HG03103 (cell line): Measurements from ENCODE around the gene OR6X1.
"Not testable (repeated sequence)": the region's sequence is repeated elsewhere in the genome, so short reads cannot be mapped to it uniquely, and the experiment has no call there.

Experiments used
- ATAC-seq: cut with Tn5 transposase; IDR thresholded peaks from one replicate; pipeline ENCODE4 v1.9.1; 2021; ENCODE audit warnings: low read depth; ENCODE audit not compliant: unreplicated experiment

The OR6X1 gene

DNA sequence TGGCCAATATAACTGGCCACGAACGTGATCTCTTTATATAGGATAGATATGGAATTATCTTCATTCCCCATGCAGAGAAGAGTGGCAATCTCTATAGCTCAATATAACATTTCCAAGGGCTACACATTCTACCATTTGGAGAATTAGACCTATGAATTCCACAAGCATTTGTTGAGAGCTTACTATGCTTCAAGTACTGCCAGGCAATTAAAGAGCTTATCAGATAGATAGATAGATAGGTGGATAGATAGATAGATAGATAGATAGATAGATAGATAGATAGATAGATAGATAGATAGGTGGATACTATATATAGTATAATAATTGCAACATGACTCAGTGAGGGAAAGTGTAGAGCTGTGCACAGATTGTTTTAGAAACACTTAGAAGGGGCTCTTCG lies 1.5 kb upstream of the OR6X1 start:
- no peak for ATAC-seq

DNA sequence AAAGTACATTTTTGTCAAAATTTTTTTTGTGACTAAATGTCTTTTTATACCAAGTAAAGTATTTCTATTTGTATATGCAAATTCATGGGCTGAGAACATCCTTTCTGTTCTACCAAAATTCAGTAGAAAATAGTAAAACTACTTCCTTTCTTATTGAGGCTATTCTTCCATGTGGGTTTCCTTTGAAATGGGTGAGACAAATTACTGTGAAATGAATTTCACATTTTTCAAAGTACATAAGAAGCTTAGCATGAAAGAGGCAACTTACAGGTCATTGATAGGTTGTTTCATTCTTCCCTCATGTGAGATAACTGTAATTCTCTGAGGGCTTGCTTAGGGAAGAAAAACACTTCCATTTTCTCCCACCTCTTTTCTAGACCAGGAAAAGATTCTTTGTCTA lies 1.0 kb upstream of the OR6X1 start:
- no peak for ATAC-seq

DNA sequence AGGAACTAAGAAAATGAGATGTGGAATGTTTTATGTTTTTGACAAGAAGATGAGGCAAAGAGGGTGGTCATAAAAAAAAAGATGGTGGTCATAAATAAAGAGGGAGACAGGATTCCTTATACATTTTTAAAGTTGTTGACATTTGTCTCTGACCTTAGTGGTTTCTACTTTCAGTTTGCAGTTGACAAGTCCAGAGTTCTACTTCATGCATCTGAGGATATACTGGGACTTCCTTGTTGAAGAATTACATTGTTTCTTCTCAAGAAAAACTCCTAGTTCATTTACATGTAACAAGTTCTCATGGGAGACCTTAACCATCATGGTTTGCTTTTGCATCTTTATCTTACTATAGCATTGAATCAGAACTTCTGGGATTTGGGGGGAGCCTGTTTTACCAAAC lies 1.2 kb downstream of the OR6X1 start:
- ATAC-seq = no peak

DNA sequence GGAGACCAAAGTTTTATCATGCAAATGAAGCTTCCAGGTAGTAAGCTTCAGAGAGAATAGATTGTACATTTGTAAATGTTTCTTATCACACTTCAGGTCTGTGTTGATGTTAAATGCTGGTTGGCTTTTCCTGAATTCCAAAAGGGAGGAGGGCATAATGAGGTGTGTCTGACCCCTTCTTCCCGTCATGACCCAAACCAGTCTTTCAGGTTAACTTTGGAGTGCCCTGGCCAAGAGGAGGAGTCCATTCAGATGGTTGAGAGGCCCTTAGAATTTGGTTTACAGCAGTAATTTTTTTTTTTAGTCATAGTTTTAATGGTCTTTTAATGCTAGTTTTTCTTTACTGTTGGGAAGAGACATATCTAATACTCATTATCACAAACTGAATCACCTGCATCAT lies 2.5 kb downstream of the OR6X1 start:
- no peak for ATAC-seq

DNA sequence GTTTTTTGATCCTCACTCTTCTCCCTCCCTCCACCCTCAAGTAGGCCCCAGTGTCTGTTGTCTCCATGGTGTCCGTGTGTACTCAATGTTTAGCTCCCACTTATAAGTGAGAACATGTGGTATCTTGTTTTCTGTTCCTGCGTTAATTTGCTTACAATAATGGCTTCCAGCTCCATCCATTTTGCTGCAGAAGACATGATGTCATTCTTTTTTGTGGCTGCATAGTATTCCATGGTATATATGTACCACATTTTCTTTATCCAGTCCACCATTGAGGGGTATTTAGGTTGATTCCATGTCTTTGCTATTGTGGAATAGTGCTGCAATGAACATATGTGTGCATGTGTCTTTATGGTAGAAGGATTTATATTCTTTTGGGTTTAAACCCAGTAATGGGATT lies 6.0 kb downstream of the OR6X1 start:
- ATAC-seq = not testable (repeated sequence)

DNA sequence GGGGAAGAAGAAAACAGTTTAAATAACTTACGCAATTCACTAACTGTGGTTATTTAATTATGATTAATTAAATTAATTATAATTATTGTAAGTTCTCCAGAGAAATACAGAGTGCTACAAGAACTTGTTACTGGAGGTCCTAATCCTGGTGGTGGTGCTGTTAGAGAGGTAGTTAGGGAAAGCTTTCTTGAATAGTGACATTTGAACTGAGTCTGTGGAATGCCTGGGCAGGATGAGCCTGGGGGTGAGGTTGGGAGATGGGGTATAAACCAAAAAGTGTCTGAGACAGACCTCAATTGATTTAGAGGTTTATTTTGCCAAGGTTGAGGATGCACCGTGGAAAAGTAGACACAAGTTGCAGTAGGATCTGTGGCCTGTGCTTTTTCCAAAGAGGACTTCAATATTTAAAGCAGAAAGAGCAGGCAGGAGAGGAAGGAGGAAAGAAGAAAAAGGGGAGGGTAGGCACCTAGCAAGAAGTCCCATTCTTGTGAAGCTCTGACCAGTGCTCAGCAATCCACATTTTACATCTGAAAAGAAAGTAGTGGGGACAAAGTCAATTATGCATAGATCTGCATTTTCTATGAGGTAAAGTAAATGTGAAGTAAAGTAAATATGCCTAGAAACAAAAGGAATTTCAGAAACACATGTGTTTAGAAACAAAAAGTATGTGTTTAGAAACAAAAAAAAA lies 8.4 kb downstream of the OR6X1 start:
- ATAC-seq = no peak

DNA sequence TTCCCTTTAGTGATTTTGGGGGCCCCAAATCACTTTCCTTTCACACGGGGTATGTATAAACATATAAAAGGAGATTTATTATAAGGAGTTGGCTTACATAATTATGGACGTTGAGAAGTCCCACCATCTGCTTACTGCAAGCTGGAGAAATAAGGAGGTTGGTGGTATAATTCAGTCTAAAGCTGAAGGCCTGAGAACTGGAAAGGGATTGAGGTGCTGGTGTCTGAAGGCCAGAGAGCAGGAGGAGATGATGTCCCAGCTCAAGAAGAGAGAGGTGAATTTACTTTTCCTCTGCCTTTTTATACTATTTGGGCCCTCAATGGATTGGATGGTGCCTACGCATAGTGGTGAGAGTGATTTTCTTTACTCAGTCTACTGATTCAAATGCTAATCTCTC lies 11.6 kb downstream of the OR6X1 start:
- ATAC-seq = no peak

DNA sequence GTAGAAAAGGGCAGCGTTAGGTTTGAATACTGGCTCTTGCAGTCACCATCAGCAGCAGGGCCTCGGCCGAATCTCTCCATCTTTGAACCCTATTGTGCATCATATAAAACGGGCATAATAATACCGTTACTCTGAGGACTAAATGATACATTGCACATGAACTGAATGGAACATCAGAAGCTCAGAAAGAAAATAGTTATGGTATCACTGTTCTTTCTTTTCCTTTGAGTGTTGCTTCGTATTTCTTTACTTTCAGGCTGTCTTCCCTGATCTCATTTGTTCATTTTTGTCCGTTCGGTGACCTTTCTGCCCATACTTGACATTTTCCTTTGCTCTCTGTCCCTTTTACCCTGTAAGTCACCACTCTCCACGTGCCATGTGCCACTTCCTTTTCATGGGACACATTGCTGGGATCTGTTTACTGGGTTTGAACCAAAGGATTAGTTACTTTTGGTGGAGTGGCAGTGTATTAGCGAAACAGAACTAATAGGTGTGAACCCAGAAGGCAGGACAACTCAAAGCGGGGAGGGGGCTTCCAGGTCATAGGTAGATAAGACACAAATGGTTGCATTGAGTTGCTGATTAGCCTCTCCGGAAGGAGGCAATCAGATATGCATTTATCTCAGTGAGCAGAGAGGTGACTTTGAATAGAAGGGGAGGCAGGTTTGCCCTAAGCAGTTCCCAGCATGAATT lies 12.1 kb downstream of the OR6X1 start:
- ATAC-seq = no peak

DNA sequence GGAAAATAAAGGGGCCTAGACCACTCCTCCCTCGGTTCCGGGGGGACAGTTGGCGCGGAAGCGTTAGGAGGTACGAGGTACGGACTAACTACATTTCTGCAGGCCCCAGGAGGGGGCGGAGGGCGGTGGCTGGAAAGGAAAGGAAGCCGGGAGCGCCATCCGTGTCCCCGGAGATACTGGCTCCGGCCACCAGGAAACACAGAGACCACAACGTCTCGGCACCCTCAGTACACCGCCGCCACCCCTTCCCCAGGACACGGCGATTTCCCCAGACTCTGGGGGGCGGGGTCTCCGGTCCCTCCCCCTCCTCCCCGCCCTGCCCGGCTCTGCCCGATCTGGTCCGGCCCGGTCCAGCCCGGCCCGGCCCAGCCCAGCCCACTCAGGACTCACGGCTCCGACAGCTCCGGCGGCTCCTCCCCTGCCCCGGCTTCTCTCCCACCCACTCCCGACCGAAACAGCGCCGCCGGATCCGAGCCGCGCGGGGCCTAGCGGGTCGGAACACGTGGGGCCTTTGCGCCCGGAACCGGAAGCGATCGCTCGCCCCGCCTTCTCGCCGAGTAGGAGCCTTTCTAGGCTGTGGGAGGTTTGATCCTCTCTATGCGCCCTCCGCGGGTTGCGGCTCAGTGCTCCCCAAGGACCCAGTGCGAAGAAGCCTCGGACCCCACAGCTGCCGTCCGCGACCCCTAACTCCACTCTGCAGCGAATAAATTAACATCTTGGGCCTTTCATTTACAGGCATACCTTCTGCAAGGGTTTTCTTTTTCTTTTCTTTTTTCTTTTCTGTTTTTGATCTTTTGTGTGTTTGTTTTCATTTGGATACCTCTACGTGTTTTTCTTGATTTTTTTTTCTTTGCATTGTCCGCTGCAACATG lies 12.9 kb downstream of the OR6X1 start, which contains the start of gene ZNF202:
Gene ZNF202 (minus strand): TSS at position 502 of the 872 bp plus-strand sequence. CDS start 10,772 bp downstream, outside the sequence.
- peak; percentile 98 for ATAC-seq

DNA sequence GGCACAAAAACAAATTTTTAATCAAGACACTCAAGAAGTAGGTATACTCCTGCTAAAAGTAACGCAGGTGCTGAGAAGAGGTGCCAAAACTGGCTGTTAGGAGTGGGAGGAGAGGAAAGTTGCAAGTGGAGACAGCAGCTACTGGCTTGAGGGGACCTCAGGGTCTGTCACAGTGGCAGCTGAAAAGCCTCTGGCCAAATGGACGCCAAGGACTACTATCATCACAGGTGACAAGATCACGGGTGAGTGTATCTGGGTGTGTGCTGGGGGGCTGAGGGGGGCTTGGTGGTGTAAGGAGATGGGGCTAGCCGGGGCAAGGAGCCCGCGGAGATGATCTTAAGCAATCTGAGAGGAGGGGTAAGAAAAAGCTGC lies 13.5 kb downstream of the OR6X1 start:
- no peak for ATAC-seq

DNA sequence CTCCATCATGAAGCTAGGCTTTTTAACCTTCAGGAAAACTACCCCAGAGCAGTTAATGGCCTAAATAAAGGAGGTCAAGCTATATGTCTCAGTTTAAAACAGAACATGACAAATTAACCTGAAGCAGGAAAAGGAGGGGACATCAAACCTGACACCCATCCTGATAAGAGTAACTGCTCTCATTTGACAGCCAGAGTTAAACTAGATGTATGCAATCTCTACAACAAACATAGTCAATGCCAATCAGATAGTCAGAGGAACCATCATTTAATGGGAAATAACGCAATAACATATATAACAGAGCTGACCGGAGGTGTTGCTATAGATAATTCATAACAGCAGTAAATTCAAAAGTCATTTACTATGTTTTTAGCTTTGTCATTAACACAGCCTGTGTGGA lies 15.9 kb downstream of the OR6X1 start:
- ATAC-seq = no peak

DNA sequence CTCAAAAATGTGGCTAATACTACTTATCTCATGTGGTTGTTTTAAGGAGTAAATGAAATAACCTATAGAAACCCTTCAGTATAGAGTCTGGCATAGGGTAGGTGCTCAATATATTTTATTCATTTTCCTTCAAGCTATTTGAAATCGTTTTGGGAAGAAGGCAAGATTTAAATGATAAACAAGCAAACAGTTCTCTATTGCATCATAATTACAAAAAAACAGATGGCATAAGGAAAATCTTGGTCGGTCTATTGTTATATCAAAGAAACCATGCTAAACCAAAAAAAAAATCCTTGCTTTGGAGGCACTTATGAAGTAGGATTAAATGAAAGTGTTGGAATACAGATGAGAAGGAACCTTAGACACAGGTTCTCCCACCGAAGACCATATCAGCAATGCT lies 17.5 kb downstream of the OR6X1 start:
- ATAC-seq = no peak

DNA sequence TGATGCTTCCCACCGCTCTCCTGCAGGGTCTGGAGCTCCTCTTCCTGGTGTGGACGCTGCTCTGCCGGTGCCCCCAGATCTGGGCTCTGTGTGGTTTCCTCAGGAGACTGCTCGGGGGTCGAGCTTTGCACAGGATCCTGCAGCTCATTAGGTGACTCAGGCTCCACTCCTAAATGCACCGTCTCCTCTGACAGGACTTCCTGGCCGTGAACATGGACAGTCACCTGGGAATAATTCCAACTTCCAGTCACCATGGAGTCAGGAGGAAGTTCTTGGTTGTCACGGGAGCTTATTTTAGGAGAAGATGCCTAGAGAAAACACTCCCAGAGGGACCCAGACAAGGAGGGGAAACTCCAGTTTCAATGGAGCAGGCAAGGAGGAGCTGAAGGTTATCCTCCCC lies 24.7 kb downstream of the OR6X1 start:
- ATAC-seq = no peak

DNA sequence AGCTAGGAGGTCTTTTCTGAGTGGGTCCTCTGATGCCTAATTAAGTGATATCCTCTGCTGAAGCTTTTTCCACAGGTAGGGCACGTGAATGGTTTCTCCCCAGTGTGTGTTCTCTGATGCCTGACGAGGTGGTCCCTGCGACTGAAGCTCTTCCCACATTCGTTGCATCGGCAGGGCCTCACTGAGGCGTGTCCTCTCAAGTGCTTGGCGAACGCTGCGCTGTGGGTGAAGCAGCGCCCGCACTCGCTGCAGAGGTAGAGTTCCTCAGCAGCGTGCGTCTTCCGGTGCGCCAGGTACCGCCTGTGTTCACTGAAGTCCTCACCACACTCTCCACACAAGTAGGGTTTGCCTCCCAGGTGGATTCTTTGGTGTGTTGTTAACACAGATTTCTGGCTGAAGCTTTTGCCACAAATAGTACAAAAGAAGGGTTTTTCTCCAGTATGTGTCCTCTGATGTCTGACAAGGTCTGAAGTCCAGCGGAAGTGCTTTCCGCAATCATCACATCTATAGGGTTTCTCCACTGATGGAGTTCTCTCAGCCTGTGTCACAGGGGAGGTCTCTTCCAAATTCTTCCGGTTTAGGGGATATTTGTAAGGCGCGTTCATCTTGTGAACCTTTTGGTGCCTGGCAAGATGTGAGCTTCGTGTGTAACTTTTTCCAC lies 28.2 kb downstream of the OR6X1 start:
- no peak for ATAC-seq

DNA sequence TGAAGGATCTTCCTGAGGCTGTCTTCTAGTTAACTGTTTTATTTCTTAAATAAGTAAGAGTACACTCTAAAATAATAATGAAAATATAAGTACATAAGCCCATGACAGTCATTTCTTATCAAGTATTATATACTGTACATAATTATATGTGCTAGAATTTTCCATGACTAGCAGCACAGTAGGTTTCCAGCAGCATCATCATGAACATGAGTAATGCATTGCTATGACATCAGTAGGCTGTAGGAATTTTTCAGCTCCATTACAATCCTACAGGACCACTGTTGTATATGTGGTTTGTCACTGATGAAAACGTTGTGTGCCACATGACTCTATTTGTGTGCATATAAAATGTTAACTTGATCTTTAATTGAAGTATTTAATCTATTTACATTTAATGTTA lies 34.9 kb downstream of the OR6X1 start:
- ATAC-seq = no peak

DNA sequence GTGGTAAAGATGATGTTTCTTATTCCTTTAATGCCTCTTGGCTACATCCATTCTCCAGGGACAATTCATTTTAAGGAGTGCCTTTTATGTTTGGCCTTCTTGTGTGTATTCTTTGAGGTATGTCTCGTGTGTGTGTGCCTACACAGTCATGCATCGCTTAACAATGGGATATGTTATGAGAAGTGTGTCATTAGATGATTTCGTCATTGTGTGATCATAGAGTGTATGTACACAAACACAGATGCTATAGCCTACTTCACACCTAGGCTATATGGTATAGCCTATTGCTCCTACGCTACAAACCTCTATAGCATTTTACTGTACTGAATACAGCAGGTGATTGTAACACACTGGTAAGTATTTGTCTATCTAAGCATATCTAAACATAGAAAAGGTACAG lies 35.8 kb downstream of the OR6X1 start:
- no peak for ATAC-seq

DNA sequence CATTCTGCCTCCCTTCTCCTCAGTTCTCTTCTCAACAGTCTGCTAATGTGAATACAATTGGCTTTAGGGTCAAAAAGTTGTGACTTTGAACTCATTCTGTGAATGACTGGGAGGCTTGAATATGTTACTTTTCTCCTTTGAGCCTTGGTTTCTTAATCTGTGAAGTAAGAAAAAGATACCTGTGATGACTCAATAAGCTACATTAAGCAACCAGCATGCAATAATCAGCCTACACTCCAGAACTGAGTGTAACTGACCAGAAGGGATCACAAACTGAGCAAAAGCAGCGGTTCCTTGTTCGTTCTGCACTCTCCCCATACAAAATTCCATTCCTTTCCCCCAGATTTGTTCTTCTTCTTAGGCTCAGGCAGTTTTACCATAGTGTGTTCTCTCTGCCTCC lies 36.3 kb downstream of the OR6X1 start:
- ATAC-seq = no peak

DNA sequence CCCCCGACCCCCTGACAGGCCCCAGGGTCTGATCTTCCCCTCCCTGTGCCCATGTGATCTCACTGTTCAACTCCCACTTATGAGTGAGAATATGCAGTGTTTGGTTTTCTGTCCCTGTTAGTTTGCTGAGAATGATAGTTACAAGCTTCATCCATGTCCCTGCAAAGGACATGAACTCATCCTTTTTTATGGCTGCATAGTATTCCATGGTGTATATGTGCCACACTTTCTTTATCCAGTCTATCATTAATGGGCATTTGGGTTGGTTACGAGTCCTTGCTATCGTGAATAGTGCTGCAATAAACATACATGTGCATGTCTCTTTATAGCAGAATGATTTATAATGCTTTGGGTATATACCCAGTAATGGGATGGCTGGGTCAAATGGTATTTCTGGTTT lies 41.7 kb downstream of the OR6X1 start:
- not testable (repeated sequence) for ATAC-seq

DNA sequence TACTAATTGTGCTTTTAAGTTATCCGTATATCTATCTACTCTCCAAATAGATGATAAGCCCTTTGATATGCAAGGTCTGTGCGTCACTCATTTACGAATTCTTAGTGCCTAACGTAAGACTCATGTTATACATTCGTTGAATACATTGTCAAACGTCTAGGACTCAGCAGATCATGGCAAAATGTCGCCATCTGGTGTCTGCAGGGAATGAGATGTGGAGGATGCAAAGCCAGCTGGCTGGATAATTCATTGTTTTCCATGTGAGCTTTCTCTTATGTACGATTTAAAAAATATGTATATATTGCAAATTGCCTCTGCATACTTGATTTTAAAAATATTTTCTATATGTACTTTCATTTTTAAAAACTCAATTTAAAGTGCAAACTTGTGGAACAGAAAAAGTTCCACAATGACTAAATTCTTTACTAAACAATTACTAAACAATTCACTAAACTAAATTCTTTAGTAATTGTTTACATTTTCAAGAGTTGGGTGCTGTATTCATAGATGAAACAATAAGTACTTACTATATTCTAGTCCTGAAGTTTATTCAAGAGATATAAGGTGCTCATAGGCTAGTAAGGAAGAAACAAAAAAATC lies 46.6 kb downstream of the OR6X1 start:
- no peak for ATAC-seq

DNA sequence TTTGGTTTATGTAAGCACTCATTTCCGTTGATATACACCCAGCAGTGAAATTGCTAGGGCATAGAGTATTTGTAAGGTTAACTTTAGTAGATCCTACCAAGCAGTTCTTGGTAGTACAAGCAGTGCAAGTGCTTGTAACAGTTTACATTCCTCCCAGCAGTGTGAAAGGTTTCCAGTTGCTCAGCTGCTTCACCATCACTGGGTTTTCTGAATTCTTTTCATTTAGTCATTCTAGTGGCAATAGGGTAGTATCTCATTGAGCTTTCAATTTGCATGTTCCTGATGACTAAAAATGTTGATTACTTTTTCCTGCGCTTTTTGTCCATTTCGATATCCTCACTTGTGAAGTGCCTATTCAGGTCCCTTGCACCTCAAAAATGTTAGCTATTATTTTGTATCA lies 47.1 kb downstream of the OR6X1 start:
- ATAC-seq = no peak

DNA sequence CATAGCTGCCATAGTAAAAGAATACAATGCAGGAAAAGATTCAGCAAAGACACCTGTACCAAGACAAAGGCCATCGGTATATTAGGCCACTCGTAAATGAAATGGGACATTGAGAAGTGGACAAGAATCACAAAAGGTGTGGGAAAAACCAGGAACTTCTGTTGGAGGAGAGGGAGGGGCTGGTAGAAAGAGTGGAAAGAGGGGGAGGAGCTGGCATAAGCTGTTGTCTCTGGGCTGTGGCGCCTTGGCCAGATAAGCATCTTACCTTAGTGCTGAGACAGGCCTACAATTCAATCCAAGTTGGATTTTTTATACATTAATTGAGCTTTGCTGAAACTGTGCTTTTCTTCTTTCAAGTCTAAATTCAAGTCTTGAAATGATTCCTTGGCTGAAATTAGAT lies 50.0 kb downstream of the OR6X1 start:
- no peak for ATAC-seq
